GM23338 (cell line): ENCODE data around the gene SPRY4. TPM values are rescaled to one million over a fixed set of nuclear protein-coding genes. Genes with fewer than 3 reads are reported as not detected.

Source experiments
- ATAC-seq: fragments of 200-7000 bp; cut with Tn5 transposase; 3 replicates; pipeline ENCODE4 v1.9.1; 2020
- DNase-seq: peaks from one replicate; pipeline ENCODE4 v3.0.0-alpha.2; 2015; ENCODE audit warnings: low spot score
- H2AFZ ChIP-seq: fragments of 200-600 bp; sonication (generic); 2 replicates; pipeline ENCODE4 v1.8.0; 2016; ENCODE audit warnings: antibody characterized with exemption, mild to moderate bottlenecking, moderate library complexity
- H3F3A ChIP-seq: fragments of 200-600 bp; sonication (generic); replicated peaks from 2 replicates; pipeline ENCODE4 v1.8.0; 2017; ENCODE audit warnings: antibody characterized with exemption, mixed run types, low read depth
- H3K27ac ChIP-seq: fragments of 200-600 bp; sonication (generic); 2 replicates; pipeline ENCODE4 v1.6.1; 2016; ENCODE audit warnings: low read depth
- H3K27me3 ChIP-seq: fragments of 200-600 bp; sonication (generic); 2 replicates; pipeline ENCODE4 v1.8.0; 2016; ENCODE audit warnings: mild to moderate bottlenecking, mixed run types, moderate library complexity; ENCODE audit not compliant: insufficient read depth
- H3K36me3 ChIP-seq: fragments of 200-600 bp; sonication (generic); 2 replicates; pipeline ENCODE4 v1.8.0; 2016; ENCODE audit warnings: mild to moderate bottlenecking; ENCODE audit not compliant: insufficient read depth
- H3K4me1 ChIP-seq: fragments of 200-600 bp; sonication (generic); 2 replicates; pipeline ENCODE4 v1.8.0; 2016; ENCODE audit warnings: mild to moderate bottlenecking, moderate library complexity; ENCODE audit not compliant: insufficient read depth
- H3K4me2 ChIP-seq: fragments of 200-600 bp; sonication (generic); 2 replicates; pipeline ENCODE4 v1.7.1; 2017; ENCODE audit warnings: mixed run types
- H3K4me3 ChIP-seq: fragments of 200-600 bp; sonication (generic); 2 replicates; pipeline ENCODE4 v1.6.1; 2016; ENCODE audit warnings: mixed run types
- H3K79me2 ChIP-seq: fragments of 200-600 bp; sonication (generic); replicated peaks from 2 replicates; pipeline ENCODE4 v1.8.0; 2017; ENCODE audit warnings: mild to moderate bottlenecking; ENCODE audit not compliant: insufficient read depth
- H3K9me2 ChIP-seq: fragments of 200-600 bp; sonication (generic); 2 replicates; pipeline ENCODE4 v1.8.0; 2017; ENCODE audit not compliant: insufficient read depth
- H4K20me1 ChIP-seq: fragments of 200-600 bp; sonication (generic); replicated peaks from 2 replicates; pipeline ENCODE4 v1.8.0; 2017; ENCODE audit warnings: mild to moderate bottlenecking; ENCODE audit not compliant: insufficient read depth
- H3K27ac Mint-ChIP-seq: 2 replicates; pipeline ENCODE4 v1.8.0; 2020; ENCODE audit warnings: inconsistent platforms, mild to moderate bottlenecking, moderate library complexity, mixed read lengths
- H3K27me3 Mint-ChIP-seq: 3 replicates; pipeline ENCODE4 v1.8.0; 2022; ENCODE audit warnings: low read depth, mild to moderate bottlenecking, moderate library complexity, mixed read lengths, inconsistent platforms; ENCODE audit not compliant: insufficient read depth, poor library complexity
- H3K36me3 Mint-ChIP-seq: 3 replicates; pipeline ENCODE4 v1.8.0; 2021; ENCODE audit warnings: low read depth, mild to moderate bottlenecking, inconsistent platforms, moderate library complexity, mixed read lengths
- H3K4me1 Mint-ChIP-seq: 3 replicates; pipeline ENCODE4 v1.8.0; 2020; ENCODE audit warnings: mild to moderate bottlenecking, inconsistent platforms, mixed read lengths
- H3K4me3 Mint-ChIP-seq: 3 replicates; pipeline ENCODE4 v1.8.0; 2021; ENCODE audit warnings: moderate library complexity, mild to moderate bottlenecking, inconsistent platforms, mixed read lengths
- H3K9me3 Mint-ChIP-seq: 3 replicates; pipeline ENCODE4 v1.8.0; 2020; ENCODE audit warnings: moderate library complexity, mild to moderate bottlenecking, inconsistent platforms, mixed read lengths
- CREB1 ChIP-seq: fragments of 250-450 bp; sonication (Bioruptor Pico); IDR thresholded peaks from 2 replicates; pipeline ENCODE4 v1.5.0; 2020; ENCODE audit warnings: low read depth, mild to moderate bottlenecking, moderate library complexity
- CTCF ChIP-seq, 2 experiments: fragments of 200-600 bp in 1 of 2; sonication (generic) in 1 of 2; conservative IDR thresholded peaks; 2 replicates each; pipeline versions ENCODE4 v1.5.1 to v1.6.1; 2016 to 2017; ENCODE audit warnings: antibody characterized with exemption in 2 of 2, low read depth in 2 of 2, mild to moderate bottlenecking in 2 of 2, moderate library complexity in 1 of 2
- ETS1 ChIP-seq: IDR thresholded peaks from 2 replicates; pipeline ENCODE4 v1.6.1; 2016; ENCODE audit warnings: antibody characterized with exemption
- EZH2 ChIP-seq: fragments of 200-600 bp; sonication (generic); IDR thresholded peaks from one replicate; pipeline ENCODE4 v1.8.0; 2017; ENCODE audit warnings: antibody characterized with exemption, mild to moderate bottlenecking, low read depth; ENCODE audit not compliant: unreplicated experiment
- EZH2phosphoT487 ChIP-seq: fragments of 200-600 bp; sonication (generic); IDR thresholded peaks from one replicate; pipeline ENCODE4 v1.8.1; 2018; ENCODE audit warnings: antibody characterized with exemption; ENCODE audit not compliant: unreplicated experiment
- JUNB ChIP-seq: IDR thresholded peaks from one replicate; pipeline ENCODE4 v1.6.1; 2016; ENCODE audit warnings: antibody characterized with exemption; ENCODE audit not compliant: unreplicated experiment
- NANOG ChIP-seq: IDR thresholded peaks from 2 replicates; pipeline ENCODE4 v1.6.1; 2016; ENCODE audit warnings: antibody characterized with exemption, borderline replicate concordance
- POLR2AphosphoS5 ChIP-seq: IDR thresholded peaks from 2 replicates; pipeline ENCODE4 v1.6.1; 2016; ENCODE audit warnings: antibody characterized with exemption, low read depth
- REST ChIP-seq: IDR thresholded peaks from one replicate; pipeline ENCODE4 v1.6.1; 2018; ENCODE audit warnings: antibody characterized with exemption; ENCODE audit not compliant: unreplicated experiment
- STAT1 ChIP-seq: IDR thresholded peaks from one replicate; pipeline ENCODE4 v1.6.1; 2016; ENCODE audit warnings: antibody characterized with exemption; ENCODE audit not compliant: unreplicated experiment
- ZNF114 ChIP-seq: fragments of 250-450 bp; sonication (Bioruptor Pico); IDR thresholded peaks from 2 replicates; pipeline ENCODE4 v1.5.0; 2020; ENCODE audit warnings: mild to moderate bottlenecking, moderate library complexity
- ZNF331 ChIP-seq: fragments of 250-450 bp; sonication (Bioruptor Pico); IDR thresholded peaks from 2 replicates; pipeline ENCODE4 v1.5.0; 2020; ENCODE audit warnings: low read depth, mild to moderate bottlenecking, moderate library complexity
- ZNF462 ChIP-seq: fragments of 250-450 bp; sonication (Bioruptor Pico); IDR thresholded peaks from 2 replicates; pipeline ENCODE4 v1.5.0; 2020; ENCODE audit warnings: mild to moderate bottlenecking, moderate library complexity
- polyA plus RNA-seq: library from polyadenylated mRNA; unstranded; fragments of >200 nt; fragmentation: Nextera tagmentation; extraction: Ambion mirVana; gene quantifications from 2 replicates; pipeline ENCODE4 v1.2.1, GENCODE V29; 2016
- total RNA-seq: library from RNA; depleted of rRNA; stranded (reverse); fragments of >200 nt; shearing (Covaris generic); gene quantifications from 2 replicates; pipeline ENCODE4 v1.2.3, GENCODE V29; 2014

The SPRY4 gene
- total and polyA plus RNA-seq, 2 experiments from 2014 or later: 70.6 to 240 TPM

GRCh38 chr5:142298789-142299188, 26.0 kb downstream of the SPRY4 start:
- Histone ChIP-seq H3F3A (peaks cover 37% of the 10 kb centered on the region), H2AFZ (no peak overlapping the region), H4K20me1 (no peaks in the 10 kb centered on the region; the same call in 1 of the 2 replicates), H3K27ac (no peak overlapping the region), H3K27me3 (no peaks in the 10 kb centered on the region), H3K79me2 (peaks cover 81% of the 10 kb centered on the region), H3K9me2 (no peaks in the 10 kb centered on the region), H3K4me2 (no peak overlapping the region), H3K4me3 (no peak overlapping the region), H3K36me3 (no peaks in the 10 kb centered on the region; the same call in 1 of the 2 replicates), H3K4me1 (peaks cover 41% of the 10 kb centered on the region)
- ATAC-seq (no peak), DNase-seq (no peak)
- Mint-ChIP-seq H3K27ac (no peak overlapping the region), H3K36me3 (peaks cover 30% of the 10 kb centered on the region), H3K4me1 (peaks cover 49% of the 10 kb centered on the region), H3K9me3 (no peaks in the 10 kb centered on the region; the same call in 2 of the 3 replicates), H3K4me3 (no peak overlapping the region), H3K27me3 (peaks cover 5% of the 10 kb centered on the region)
- TF ChIP-seq EZH2 (no peak), EZH2phosphoT487 (no peak), REST (no peak), NANOG (no peak), POLR2AphosphoS5 (no peak), ZNF462 (CRISPR knock-in tag) (no peak), STAT1 (no peak), ETS1 (no peak), ZNF114 (CRISPR knock-in tag) (no peak), ZNF331 (no peak), CTCF (conservative IDR thresholded peaks at IDR 0.05; ENCODE audit: low read depth in 2 of 2) (no peak), CREB1 (CRISPR knock-in tag) (no peak), JUNB (no peak)
